Activated CD8-positive, alpha-beta memory T cell treated with anti-CD3 and anti-CD28 coated beads, Interleukin-2, amount 50 U/mL, for 48 hours (primary cell): Measurements from ENCODE around the gene KCNMB1.

Experiments
- DNase-seq: peaks from one replicate; pipeline ENCODE4 v3.0.0-alpha.2; 2020

KCNMB1 gene

DNA sequence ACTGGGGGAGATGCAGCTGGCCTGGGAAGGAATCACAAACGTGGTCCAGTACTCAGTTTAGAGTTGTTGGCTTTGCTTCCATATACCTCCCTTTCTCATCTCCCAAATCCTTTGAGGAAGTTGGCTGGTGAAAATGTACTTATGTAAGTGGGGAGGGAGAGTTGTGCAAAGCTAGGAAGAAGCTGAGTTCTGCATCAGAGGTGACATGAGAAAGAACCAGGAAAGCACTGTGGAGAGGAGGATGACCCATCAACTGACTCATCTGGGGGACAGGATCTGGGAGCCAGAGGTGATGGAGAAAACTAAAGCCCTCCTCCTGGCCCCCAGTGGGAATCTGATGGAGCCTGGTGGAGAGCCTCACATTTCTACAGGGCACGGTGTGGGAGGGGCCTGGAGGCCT lies 16.2 kb downstream of the KCNMB1 start:
- DNase-seq = no peak

GRCh38 chr5:170368586-170368985 lies 20.6 kb downstream of the KCNMB1 start:
- DNase-seq = no peak

DNA sequence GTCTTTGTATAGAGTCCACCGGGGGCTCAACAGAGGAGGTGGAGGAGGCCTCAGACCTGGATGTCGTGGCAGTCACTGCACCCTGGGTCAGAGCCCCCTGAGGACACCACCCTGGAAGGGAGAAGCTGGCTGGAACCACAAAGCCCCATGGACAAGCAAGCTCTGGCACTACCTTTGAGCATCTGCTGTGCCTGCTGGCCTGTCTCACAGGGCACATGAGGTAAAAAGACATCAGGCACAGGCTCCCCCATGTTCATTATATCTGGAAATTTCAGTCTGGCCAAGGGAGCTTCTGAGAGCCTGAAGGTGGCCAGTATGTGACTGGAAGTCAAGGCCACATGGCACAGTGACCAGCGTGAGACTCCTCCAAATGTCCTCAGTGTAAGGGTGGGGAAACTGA lies 22.9 kb downstream of the KCNMB1 start:
- DNase-seq = no peak

DNA sequence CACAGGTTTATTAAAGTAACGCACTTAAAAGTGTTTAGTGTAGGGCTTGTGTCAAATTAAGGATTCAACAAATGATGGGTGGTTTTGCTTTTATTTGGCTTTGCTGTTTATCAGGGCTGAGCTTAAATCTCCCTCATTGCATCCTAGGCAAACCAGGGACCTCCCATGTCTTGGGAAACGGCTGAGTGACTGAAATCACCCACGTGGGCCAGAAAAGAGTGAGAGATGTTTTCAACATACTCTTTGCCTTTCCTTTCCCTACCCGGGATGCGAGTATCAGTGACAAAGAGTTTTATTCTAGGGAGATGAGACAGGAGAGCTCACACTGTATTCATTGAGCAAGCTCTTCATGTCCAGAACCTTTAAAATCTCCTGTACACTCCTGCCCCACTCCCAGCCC lies 23.3 kb downstream of the KCNMB1 start:
- no peak for DNase-seq

DNA sequence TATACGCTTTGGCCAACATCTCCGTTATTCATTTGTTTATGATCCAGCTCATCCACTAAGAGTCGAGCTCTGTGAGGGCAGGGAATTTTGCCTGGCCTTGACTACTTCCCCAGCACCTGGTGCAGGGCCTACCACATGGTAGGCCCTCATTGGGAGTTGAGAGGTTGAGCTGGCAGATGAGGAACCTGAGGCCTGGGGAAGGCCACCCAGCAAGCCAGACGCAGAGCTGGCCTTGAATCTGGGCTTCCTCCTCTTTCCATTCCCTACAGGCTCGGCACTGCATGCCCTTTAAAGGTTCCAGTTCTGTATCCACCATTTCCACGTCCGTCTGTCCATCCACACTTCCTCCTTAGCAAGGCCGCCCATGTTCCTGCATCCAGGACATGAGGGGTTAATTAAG lies 24.2 kb downstream of the KCNMB1 start:
- DNase-seq = no peak

DNA sequence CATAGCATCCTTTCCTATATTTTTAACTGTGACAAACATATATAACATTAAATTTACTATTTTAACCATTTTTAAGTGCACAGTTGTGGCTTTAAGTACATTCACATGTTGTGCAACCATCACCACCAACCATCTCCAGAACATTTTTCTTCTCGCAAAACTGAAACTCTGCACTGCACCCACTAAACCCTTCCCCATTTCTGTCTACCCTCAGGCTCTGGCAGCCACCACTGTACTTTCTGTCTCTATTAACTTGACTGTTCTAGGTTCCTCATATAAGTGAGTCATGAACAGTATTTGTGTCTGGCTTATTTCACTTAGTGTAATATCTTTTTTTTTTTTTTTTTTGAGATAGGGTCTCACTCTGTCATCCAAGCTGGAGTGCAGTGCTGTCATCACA lies 25.5 kb downstream of the KCNMB1 start:
- no peak for DNase-seq

DNA sequence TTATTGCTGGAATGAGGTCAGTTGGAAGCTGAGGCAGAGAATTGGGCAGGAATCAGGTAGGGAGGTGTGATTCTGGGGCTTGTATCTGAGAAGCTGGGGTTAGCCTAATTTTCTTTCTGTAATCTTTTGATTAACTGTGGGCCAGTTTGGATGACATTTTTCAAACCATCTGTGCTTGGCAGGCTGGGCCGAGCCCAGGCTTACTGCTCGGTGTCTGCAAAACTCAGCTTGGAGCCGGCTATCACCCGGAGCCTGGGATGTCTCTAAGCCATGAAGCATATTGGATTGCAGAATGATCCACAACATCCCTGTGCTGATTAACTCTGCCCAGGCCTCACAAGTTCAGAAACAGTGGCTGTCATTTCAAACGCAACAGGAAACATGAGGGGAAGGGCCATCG lies 26.5 kb downstream of the KCNMB1 start:
- no peak for DNase-seq

GRCh38 chr5:170362102-170362501 lies 27.1 kb downstream of the KCNMB1 start:
- DNase-seq = no peak

GRCh38 chr5:170361616-170362015 lies 27.6 kb downstream of the KCNMB1 start:
- no peak for DNase-seq

GRCh38 chr5:170361116-170361515 lies 28.1 kb downstream of the KCNMB1 start:
- no peak for DNase-seq

DNA sequence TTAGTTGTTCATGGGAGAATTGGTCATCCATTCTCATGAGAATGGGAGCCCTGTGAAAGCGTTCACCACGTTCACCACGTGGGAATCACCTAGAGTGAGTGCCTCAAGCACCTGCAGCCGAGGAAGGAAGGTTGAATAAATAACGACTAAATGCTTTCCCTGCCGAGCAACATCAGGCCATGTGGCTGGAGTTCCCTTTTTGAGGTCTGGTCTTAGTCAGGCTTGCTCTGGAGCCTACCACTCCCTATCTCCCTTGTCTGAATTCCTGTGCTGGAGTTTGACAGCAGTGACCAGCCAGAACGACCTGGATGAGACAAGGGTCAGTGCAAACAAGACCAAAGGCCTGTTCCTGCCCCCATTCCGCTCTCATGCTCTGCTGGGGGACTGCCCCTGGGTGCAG lies 28.5 kb downstream of the KCNMB1 start:
- no peak for DNase-seq

DNA sequence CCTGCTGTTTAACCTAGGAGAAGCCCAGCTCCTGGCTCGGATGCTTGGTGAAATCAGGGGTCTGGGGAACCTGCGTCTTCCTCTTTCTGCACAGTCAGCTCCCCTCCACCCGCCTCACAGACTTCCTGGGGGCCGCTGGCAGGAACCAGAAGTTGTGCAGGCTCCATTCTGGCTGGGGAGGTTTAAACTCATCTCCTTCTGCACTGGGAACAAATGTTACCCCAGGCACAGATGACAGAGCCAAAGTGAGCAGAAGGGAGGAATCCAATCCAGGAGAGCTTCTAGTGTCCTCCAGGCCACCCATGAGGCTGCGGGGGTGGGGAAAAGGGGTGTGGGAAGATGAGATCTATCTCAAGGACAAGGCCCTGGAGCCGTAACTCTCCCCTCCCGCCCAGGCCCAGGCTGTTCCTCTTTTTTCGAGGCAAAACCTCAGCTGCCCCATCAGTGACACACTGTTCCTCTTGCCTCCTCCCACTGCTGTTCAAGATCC lies 31.2 kb downstream of the KCNMB1 start:
- DNase-seq = no peak

GRCh38 chr5:170355601-170356098 lies 33.5 kb downstream of the KCNMB1 start:
- no peak for DNase-seq

DNA sequence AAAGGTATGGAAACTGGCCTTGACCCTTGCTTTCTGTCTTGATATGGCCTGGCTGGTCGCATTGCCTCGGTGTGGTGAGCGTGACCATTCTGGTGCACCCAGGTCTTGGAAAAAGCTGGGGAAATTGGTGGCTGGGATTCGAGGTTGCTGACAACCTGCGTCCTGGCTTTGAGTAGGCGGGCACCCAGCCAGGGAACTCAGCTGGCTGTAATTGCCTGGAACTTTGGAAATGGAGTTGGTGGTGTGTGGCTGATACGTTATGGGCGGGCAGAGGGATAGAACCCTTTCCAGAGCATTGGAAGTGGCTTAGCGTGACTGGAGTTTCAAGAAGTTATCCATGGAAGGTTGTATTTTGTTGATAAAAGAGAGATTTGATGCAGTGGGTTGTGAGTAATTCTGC lies 35.2 kb downstream of the KCNMB1 start:
- DNase-seq = no peak

GRCh38 chr5:170353011-170353761 lies 36.0 kb downstream of the KCNMB1 start:
- DNase-seq = no peak

DNA sequence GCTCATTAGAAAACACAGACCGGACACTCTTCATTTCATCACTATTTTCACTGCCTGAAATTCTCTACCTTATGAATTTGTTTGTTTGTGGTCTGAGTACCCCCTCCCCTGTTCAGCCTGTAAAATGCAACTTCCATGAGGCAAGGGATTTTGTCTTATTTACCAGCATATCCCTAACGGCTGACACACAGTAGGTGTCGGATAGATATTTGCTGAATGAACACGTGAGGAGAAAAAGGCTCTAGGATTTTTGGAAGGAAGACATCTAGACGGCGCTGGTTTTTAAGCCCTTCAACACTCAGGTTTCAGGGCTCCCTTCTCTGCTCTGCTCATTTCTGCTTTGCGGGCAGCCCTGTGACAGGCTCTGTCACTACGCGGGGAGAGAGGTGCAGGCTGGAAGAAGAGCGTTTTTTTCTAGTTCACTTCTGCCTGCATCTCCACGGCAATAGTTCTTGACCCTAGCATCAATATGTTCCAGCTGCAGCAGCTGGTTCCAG lies 41.0 kb downstream of the KCNMB1 start:
- DNase-seq = no peak

DNA sequence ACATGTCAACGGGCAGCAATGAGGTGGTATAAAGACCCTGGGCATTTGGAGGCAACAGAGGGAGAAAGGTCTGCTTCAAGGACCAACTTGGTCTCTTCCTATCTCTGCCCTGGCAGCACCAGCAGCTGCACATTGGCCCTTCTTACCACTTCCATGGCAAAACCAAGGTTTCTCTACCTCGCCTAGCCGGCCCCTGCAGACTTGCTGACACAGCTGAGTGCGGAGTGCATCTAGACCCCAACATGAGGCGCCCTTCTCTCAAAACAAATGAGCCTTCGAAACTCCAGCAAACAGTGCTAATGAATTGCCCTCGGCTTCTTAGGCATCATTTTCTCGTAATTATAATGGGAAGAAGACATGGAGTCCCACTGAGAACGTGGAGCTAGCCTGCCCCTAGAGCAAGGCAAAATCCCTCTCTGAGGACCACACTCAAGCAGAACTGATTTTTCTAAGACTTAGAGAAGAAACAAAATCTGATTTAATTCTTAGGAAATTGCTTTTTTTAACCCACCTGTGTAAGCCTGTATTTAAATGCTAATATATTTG lies 42.1 kb downstream of the KCNMB1 start:
- DNase-seq = no peak

DNA sequence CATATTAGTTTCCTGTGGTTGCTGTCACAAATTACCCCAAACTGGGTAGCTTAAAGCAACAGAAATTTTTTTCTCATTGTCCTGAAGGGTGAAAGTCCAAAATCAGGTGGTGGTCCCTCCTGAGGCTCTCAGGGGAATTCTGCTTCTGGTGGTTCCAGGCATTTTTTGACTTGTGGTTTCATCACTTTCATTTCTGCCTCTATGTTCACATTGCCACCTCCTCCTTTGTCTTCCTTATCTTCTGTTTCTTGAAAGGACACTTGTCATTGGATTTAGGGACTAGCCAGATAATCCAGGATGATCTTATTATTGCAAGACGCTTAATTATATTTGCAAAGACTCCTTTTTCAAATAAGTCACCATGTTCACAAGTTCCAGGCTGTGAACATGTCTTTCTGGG lies 43.2 kb downstream of the KCNMB1 start:
- no peak for DNase-seq

DNA sequence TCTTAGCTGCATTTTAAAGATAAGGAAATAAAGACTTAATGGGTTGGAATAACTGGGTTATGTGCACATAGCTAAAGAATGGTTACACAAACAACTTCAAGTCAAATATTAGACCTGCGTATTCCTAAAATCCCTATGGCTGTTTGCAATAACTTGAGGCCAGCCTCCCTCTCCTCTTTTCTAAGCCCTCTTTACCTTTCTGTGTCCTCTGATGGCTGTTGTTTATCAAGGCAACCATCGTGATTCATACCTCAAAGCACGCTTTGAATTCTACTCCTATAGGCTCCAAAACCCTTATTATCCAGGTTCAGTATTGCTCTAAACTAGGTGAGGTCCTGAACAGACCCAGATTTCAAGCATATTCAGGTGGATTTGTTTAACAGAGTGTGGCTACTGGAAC lies 46.0 kb downstream of the KCNMB1 start:
- DNase-seq = no peak

GRCh38 chr5:170342153-170342725 lies 46.9 kb downstream of the KCNMB1 start:
- peak; percentile 23 for DNase-seq

DNA sequence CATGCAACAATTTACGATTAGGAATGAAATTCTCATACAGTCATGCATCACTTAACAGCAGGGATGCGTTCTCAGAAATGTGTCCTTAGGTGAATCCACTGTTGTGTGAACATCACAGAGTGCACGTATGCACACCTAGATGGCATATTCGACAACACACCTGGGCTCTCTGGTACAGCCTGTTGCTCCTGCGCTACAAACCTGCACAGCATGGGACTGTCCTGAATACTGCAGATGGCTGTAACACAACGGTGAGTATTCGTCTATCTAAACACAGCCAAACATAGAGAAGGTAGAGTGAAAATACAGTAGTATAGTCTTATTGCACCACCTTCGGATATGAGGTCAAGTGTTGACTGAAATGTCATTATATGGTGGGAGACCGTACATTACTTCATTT lies 47.6 kb downstream of the KCNMB1 start:
- no peak for DNase-seq

- DNase-seq = no peak
These were observed 49.4 kb downstream of the KCNMB1 start for GRCh38 chr5:170339780-170340167.

DNA sequence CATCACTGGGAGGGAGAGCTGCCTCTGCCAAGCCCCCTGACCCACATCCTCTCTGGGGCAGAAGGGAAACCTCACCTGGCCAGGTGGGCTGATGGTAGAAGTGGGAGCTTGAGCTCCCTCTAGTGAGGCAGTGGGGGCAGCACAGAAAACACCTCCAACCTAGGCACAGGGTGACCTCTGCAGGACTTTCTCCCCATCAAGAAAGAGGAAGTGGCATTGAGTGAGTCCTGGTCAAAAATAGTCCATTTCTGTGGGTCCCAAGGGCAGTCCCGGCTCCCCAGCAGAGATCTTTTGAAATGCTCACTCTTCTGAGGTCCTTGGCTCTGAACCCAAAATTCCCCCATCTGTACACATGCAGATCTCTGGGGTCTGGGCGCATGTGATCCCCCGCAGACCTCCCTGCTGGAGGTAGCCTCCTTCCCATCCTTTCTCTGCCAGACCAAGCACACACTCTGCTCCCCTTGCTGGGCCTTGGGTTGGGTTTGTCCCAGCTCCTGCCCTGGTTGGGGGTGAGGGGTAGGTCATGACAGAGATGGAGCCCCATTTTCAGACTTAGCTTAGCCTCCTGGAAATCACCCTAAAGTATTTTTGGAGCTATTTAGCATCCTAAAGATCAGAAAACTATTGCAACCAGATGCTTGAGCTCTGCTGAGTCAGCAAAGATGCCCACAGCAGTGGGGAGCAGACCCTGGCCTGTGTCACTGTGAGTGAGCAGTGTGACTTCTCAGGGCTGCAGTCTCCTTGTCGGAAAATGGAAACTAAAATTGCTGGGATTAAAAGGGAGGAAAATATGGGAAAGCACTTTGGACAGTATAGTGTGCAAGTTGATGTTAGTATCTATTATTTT lies 50.0 kb downstream of the KCNMB1 start:
- DNase-seq = peak; percentile 72
